ENCODE results near the gene LEPROT.
A peak's percentile ranks its signal among the peaks of the same experiment; 100 is the strongest.

The LEPROT gene

GRCh38 chr1:65412256-65412983, 8.0 kb upstream of the LEPROT start:
- no peak for DNase-seq (ENCODE audit: low read depth in 2 of 2)

- no peak for DNase-seq (ENCODE audit: low read depth in 2 of 2)
These were observed 7.5 kb upstream of the LEPROT start for GRCh38 chr1:65412984-65413375.

- DNase-seq (ENCODE audit: low read depth in 2 of 2), result no peak
These were observed 5.9 kb upstream of the LEPROT start for GRCh38 chr1:65414538-65414937.

GRCh38 chr1:65416767-65417166, 3.7 kb upstream of the LEPROT start:
- no peak for DNase-seq (ENCODE audit: low read depth in 2 of 2)

- no peak for DNase-seq (ENCODE audit: low read depth in 2 of 2)
These were observed 2.7 kb upstream of the LEPROT start for GRCh38 chr1:65417729-65418128.

GRCh38 chr1:65418522-65419185, 1.8 kb upstream of the LEPROT start:
- no peak for DNase-seq (ENCODE audit: low read depth in 2 of 2)

GRCh38 chr1:65419681-65420589, 533 bp upstream of the LEPROT start:
- DNase-seq (ENCODE audit: low read depth in 2 of 2), result peak; percentile 96 to 97

GRCh38 chr1:65421351-65422025, 1.0 kb downstream of the LEPROT start:
- no peak for DNase-seq (ENCODE audit: low read depth in 2 of 2)

- no peak for DNase-seq (ENCODE audit: low read depth in 2 of 2)
These were observed 2.1 kb downstream of the LEPROT start for GRCh38 chr1:65422241-65423203.

- DNase-seq (ENCODE audit: low read depth in 2 of 2), result no peak
These were observed 3.6 kb downstream of the LEPROT start for GRCh38 chr1:65423884-65424572.

GRCh38 chr1:65424573-65424889, 4.1 kb downstream of the LEPROT start:
- no peak for DNase-seq (ENCODE audit: low read depth in 2 of 2)

GRCh38 chr1:65425006-65425405, 4.5 kb downstream of the LEPROT start:
- DNase-seq (ENCODE audit: low read depth in 2 of 2), result no peak

GRCh38 chr1:65425697-65426096, 5.2 kb downstream of the LEPROT start:
- DNase-seq (ENCODE audit: low read depth in 2 of 2), result no peak

- DNase-seq (ENCODE audit: low read depth in 2 of 2), result no peak
These were observed 8.6 kb downstream of the LEPROT start for GRCh38 chr1:65429078-65429477.

GRCh38 chr1:65429806-65430205, 9.3 kb downstream of the LEPROT start:
- DNase-seq (ENCODE audit: low read depth in 2 of 2), result no peak

GRCh38 chr1:65431111-65431705, 10.7 kb downstream of the LEPROT start:
- no peak for DNase-seq (ENCODE audit: low read depth in 2 of 2)

GRCh38 chr1:65432918-65433317, 12.4 kb downstream of the LEPROT start:
- no peak for DNase-seq (ENCODE audit: low read depth in 2 of 2)

GRCh38 chr1:65434255-65434654, 13.8 kb downstream of the LEPROT start:
- DNase-seq (ENCODE audit: low read depth in 2 of 2), result no peak

GRCh38 chr1:65434760-65435159, 14.3 kb downstream of the LEPROT start:
- no peak for DNase-seq (ENCODE audit: low read depth in 2 of 2)

GRCh38 chr1:65435987-65436386, 15.5 kb downstream of the LEPROT start:
- DNase-seq (ENCODE audit: low read depth in 2 of 2), result no peak

Data from stimulated activated CD4-positive, alpha-beta T cell treated with anti-CD3 and anti-CD28 coated beads, Interleukin-1b, Interleukin-23, amount 100 ng/mL, for 1 hour (primary cell).